HG02970 (cell line): ENCODE data around the gene TIAM2.
"Not testable (repeated sequence)": the region's sequence is repeated elsewhere in the genome, so short reads cannot be mapped to it uniquely, and the experiment has no call there.

Source experiments
- ATAC-seq: cut with Tn5 transposase; IDR thresholded peaks from one replicate; pipeline ENCODE4 v1.9.1; 2021; ENCODE audit warnings: mild to moderate bottlenecking, moderate library complexity, moderate number of reproducible peaks; ENCODE audit not compliant: unreplicated experiment, low FRiP score

TIAM2 gene

DNA sequence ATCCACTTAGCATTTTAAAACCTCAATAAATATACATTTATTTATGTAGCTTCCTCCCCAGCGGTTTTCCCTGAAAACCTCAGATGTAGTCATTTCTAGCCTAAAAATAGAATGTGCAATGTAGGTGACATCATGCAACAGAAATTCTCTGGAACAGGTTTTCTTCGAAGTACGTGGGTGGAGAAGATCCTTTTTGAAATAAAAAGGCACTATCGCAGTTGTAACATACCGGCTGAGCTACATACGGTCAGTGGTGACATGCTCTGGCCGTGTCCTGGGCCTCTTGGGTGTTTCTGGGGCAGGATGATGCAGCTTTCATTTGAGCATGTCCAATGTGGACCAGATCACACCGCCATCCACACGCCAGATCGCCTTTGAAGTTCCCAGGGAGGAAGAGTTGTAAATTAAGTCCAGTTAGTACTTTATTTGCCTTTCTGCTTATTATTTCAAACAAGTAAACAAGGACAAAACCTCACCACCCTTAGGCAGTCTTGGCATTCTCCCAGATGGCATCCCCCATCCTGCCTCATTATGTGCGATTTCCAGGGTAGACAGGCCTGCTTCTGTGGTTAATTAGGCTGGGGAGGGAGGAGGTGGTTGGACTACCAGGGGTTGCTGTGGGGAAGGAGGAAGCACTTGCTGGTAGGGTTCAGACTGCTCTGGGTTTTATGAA is 159.2 kb downstream of the TIAM2 start:
- no peak for ATAC-seq

GRCh38 chr6:155155787-155156447 is 160.8 kb downstream of the TIAM2 start:
- ATAC-seq = no peak

DNA sequence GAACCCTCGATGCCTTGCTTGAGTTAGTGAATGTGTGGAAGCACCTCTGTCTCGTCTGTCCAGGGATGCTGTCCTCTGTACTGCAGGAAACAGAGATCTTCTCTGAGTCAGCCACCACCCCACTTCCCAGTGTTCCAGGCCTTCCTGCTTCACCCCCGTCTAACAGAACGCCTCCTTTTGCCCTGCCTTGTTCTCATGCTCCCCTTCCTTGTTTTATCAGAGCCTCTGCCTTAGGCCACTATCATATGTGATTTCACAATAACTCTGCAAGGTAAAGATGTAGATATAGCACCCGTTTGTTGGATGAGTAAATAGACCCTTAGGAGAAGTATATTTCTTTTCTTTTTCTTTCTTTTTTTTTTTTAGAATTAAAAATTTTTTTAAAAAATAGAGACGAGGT is 162.0 kb downstream of the TIAM2 start:
- no peak for ATAC-seq

DNA sequence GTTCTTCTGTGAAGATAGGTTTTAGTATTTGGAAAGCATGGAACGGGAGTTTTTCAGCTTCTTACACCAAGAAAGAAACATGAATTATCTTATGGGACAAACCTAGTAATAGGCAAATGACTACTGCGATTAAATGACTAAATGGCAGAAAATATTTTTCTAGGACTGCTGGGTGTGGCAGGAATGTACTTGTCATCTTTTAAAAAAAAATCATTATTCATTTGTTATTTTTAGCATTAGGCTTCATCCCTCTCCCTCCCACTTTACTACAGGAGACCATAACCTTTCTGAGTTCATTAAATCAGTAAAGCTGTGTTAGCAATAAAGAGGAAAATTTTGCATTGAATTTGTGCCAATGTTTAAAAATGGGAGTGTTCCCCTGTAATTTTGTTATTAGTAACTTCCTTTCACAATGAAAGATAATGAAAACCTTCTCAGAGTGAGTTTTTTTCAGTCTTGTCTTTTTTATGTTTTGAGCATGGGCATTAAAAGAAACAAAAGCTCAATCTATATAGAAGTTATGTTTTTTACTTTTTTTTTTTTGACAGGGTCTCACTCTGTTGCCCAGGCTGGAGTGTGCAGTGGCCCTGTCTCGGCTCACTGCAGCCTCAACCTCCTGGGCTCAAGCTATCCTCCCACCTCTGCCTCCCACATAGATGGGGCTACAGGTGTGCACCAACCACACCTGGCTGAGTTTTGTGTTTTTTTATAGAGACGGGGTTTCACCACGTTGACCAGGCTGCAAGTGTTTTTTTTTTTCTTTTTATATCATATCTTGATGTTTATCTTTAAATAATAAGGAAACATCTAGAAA is 163.1 kb downstream of the TIAM2 start:
- no peak for ATAC-seq

- no peak for ATAC-seq
These were observed 167.6 kb downstream of the TIAM2 start for GRCh38 chr6:155162682-155163081.

- no peak for ATAC-seq
These were observed 168.5 kb downstream of the TIAM2 start for GRCh38 chr6:155163601-155164000.

- ATAC-seq = no peak
These were observed 170.1 kb downstream of the TIAM2 start for GRCh38 chr6:155165029-155165710.

DNA sequence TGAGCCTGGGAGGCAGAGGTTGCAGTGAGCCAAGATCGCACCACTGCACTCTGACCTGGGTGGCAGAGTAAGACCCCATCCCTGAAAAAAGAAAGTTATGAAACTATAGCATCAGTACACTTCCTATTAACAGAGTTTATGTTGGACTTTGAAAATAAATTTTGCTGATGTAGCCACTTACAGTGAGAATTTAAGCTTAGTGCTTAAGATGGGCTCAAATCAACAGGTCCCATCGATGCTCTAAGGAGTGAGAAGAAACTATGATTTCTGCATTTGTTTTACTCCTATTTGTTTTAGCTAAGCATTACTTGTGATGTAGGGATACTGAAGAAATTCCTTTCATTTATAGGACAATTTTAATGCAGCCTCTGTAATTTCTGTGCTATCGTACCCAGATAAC is 175.4 kb downstream of the TIAM2 start:
- ATAC-seq = no peak

GRCh38 chr6:155171109-155171746 is 176.1 kb downstream of the TIAM2 start:
- ATAC-seq = peak; percentile 70

DNA sequence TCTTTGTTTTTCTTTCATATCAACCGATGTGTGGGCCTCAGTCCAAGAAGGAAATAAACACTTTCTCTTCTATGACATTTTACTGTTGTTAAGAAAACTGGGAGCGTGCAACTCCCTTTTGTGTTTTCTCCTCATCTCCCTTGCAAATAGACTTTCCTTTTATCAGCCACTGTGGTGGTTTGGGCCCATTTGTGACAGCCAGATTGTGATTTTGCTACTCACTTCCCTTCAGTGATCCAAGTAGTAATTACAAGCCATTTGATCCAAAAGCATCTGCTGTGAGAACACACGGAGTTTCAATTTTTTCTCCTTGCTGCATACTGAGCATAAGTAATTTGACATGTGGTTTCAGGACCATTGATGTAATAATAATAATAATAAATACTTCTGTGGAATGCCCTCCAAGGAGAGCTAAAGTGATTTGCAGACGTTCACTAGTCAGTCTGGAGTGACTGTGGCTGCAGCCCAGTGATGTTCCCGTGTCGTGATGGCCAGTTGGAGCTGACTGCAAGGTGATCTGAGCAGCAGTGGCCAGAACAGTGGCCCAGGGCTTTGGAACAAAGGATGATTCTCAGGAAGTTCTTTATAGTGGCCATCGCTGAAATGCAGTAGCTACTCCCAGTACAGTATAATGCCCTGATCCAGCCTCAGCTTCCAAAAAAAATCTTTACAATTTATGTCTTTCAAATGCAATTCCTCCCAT is 176.8 kb downstream of the TIAM2 start:
- ATAC-seq = no peak

- no peak for ATAC-seq
These were observed 178.4 kb downstream of the TIAM2 start for GRCh38 chr6:155173488-155173887.

DNA sequence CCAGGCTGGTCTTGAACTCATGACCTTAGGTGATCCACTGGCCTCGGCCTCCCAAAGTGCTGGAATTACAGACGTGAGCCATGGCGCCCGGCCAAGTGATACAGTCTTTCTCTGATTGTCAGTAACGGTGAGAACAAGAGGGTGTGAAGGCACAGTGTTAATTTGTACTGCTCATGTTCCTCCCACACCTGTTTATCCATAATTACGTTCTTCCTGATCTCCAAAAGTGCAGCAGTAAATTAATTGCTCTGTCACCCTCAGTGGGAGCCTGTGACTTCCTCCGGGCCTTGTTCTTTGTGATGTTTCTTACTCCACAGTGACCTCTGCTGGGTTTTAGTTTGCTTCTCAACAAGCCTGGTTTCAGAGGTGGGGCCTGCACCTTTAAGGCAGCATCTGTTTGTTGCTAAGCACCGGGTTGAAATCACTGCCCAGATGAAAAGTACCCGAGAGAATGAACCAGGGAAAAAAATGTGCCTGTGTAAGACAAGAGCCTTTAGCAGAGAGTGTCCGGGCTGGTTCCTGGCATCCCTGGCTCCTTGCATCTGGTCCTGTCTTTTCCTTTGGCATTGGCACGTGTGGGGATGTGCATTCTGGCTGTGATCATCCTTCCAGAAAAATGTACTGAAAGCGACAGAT is 179.6 kb downstream of the TIAM2 start:
- peak; percentile 37 for ATAC-seq

DNA sequence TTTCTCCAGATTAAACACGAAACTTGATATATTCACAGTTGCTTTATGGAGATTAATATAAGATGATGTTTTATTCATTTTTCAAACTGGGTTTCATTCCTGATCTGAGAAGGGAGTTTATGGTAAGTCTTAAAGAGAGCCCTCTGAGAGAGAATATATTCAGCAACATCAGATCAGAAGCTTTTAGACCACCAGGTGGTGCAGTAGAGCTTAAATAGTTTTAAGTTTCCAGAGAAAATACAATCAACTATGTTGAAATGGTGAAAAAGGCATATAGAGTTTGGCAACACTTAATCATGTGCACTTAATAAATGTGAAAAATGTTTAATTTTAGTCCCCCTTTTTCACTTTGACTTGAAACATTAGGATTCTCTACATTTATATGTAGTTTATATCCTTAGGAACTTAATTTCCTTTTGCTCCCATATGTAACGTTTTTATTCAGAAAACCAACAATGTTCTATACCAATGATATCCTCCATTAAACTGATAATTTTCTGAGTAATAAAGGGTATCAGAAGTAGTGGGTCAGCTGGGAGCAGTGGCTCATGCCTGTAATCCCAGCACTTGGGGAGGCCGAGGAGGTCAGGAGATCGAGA is 182.3 kb downstream of the TIAM2 start:
- no peak for ATAC-seq

- peak; percentile 45 for ATAC-seq
These were observed 186.4 kb downstream of the TIAM2 start for GRCh38 chr6:155181498-155181897.

- ATAC-seq = no peak
These were observed 187.0 kb downstream of the TIAM2 start for GRCh38 chr6:155182103-155182502.

DNA sequence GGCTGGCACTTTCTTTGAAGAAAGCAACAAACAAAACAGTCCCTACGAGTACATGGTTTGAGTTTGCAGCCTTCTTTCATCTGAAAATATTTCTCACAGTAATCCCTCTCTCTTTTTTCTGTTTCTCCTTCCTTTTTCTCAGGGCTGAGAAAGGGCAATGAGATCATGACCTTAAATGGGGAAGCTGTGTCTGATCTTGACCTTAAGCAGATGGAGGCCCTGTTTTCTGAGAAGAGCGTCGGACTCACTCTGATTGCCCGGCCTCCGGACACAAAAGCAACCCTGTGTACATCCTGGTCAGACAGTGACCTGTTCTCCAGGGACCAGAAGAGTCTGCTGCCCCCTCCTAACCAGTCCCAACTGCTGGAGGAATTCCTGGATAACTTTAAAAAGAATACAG is 188.0 kb downstream of the TIAM2 start:
- no peak for ATAC-seq

DNA sequence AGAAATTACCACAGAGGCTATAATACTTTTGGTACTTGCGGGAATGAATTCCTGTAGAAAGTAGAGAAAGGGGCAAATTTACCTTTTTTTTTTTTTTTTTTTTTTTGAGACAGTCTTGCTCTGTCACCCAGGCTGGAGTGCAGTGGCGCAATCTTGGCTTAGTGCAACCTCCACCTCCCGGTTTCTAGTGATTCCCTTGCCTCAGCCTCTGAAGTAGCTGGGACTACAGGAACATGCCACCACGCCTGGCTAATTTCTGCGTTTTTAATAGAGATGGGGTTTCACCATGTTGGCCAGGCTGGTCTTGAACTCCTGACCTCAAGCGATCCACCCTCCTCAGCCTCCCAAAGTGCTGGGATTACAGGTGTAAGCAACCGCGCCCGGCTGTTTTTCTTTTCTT is 189.9 kb downstream of the TIAM2 start:
- not testable (repeated sequence) for ATAC-seq

- no peak for ATAC-seq
These were observed 190.4 kb downstream of the TIAM2 start for GRCh38 chr6:155185544-155185943.

DNA sequence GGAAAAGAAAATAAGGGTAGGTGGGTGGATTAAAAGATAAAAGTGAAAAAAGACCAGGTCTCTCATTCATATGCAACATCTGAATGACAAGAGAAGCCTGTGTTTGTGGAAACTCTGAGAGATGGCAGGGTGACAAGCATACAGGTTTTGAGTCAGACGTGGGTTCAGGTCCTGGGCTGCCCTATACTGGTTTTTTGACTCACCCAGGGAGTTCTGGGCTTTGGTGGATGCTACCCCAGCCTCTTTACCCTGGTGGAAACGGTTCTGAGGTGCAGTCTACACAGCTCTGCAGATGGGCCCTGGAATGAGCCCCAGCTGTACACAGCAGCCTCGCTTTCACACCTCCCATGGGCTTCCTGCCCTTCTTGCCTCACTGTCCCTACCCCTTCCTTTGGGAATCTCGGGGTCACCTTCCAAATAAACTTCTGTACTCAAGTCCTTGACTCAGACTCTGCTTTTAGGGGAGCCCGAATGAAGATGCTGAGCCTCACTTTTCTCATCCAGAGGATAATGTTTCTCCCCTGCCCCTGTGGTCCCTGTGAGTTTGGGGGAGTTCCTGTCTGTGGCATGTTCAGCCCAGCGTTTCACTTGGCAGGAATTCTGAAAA is 191.0 kb downstream of the TIAM2 start:
- no peak for ATAC-seq
